ENCODE measurements around the gene CACNB1.

DNA sequence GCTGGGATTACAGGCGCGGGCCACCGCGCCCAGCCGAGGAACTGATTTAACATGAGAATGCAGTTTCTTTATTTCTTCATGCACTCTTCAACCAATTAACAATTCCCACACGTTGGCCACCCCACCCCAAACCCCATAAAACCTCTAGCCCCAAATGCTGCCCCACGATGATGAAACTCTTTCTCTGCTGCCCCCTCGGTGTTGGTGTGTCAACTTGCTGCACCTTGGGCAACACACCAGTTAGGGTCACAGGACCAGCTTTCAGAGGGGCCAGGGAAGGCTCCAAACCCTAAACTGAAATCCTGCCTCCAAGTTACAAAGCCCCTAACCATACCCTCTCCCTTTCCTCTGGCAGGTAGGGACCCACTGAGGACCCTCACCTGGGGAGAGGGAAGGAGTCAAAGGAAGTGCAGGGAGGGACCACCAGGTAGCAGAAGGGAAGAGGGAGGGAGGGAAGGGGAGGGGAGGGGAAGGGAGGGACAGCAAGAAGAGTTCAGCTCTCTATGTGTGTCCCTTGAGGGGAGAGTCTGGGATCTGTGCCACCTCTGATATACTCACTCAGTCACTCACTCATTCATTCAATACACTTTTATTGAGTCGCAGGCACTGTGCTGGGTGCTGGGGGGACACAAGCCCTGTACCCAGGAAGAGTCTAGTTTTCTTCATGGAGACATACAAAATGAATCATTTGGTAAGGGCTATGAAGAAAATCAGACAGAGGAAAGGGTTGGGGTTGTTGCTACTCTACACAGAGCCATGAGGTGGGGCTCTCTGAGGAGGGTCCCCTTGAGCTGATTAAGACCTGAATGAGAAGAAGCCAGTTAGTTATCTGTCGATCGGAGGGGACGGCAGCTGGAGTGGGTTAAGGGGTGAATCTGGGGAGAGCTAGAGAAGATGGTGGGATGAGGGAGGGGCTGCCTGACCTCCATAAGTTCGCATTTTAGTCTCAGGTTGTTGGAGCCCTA lies 50.0 kb downstream of the CACNB1 start:
- TF ChIP-seq, protein P1, sequence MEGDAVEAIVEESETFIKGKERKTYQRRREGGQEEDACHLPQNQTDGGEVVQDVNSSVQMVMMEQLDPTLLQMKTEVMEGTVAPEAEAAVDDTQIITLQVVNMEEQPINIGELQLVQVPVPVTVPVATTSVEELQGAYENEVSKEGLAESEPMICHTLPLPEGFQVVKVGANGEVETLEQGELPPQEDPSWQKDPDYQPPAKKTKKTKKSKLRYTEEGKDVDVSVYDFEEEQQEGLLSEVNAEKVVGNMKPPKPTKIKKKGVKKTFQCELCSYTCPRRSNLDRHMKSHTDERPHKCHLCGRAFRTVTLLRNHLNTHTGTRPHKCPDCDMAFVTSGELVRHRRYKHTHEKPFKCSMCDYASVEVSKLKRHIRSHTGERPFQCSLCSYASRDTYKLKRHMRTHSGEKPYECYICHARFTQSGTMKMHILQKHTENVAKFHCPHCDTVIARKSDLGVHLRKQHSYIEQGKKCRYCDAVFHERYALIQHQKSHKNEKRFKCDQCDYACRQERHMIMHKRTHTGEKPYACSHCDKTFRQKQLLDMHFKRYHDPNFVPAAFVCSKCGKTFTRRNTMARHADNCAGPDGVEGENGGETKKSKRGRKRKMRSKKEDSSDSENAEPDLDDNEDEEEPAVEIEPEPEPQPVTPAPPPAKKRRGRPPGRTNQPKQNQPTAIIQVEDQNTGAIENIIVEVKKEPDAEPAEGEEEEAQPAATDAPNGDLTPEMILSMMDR (IDR thresholded peaks at IDR 0.05): no peak
- no peak for TF ChIP-seq POLR2A (IDR thresholded peaks at IDR 0.05)

Data from adrenal gland (tissue), 5 donors.